HTERT RPE-1 (cell line): ENCODE data around the gene CYBA.

Experiments used
- in situ Hi-C: fragments of 300-500 bp; cut with MboI; formaldehyde crosslinking; loops from 4 replicates; pipeline ENCODE4 v1.14.3; 2020; ENCODE audit warnings: low sequenced_read_pairs

The CYBA gene

DNA sequence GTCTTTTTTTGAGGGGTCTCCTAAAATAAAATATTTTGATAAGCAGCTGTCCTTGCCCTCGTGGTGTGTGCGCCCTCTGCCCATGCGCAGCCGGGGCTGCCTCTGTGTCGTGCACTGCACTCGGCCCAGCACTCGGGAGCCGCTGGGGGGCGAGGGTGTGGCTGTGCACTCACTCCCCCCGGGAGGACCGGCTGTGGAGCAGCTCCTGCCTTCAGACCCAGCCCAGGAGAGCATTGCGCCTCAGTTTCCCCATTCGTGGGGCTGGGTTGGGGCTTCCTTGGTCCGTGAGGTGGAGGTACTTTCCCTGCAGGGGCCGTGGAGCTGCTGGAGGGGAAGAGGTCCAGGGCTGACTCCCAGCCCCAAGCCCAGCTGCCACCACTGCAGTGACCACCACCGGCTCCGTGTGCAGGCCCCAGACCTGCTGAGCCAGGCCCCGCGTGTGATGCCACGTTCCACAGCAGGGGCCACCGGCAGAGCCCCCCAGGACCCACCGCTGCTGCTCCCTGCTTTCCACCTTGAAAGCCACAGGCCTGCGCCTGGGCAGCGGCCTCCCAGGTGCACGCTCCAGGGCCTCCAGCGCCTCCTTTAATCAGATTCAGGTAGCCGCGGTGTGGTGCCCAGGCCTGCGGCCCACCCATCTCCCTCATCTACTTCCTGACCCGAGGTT, 18.8 kb downstream of the CYBA start:
- in situ Hi-C loops: no loop called here

DNA sequence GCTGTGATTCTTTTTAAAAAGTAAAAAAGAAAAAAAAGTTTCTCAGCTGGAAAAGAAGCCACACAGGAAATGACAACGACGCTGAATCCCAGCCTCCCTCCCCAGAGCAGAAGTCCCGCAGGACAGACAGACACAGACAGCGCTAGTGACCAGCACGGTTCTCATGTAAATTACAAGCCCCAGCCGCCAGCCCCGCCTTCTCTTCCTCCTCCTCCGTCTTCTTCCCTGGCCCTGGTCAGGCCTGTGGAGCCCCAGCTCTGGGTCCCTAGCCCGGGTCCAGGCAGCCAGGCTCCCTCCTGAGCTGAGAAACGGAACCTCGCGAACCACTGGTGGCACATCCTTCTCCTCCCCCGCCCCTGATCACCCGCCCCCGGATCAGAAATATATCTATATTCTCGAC, 19.5 kb downstream of the CYBA start:
- in situ Hi-C loops: no loop called here

DNA sequence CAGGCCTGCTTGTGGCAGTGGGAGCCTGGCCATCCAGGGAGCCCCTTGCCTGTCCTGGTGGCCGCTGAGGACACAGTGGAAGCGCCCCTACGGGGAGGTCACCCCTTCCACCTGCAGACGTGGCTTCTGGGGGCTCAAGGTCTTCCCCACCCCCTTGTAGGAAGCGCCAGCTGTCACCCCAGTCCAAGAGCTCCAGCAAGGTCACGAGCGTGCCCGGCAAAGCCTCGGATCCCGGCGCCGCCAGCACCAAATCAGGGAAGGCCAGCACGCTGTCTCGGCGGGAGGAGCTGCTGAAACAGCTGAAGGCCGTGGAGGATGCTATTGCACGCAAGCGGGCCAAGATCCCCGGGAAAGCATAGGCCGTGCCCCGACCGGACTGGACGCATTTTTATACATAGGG, 19.9 kb downstream of the CYBA start:
- in situ Hi-C loops: no loop called here

DNA sequence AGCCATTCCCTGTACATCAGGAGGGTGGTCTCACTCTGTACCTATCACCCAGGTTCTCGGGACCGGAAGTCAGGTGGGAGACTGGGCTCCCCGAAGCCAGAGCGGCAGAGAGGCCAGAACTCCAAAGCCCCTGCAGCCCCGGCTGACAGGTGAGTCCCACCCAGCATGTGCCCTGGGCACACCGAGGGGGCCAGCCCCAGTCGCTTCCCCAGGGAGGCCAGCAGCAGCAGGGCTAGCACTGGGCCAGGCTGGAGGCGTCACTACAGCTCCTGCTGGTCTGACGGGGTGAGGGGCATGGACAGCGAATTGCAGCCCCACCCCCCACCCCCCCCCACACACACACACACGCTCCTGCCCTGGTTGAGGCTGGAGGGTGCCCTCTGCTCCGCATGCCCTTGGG, 20.4 kb downstream of the CYBA start:
- in situ Hi-C loops: no loop called here

DNA sequence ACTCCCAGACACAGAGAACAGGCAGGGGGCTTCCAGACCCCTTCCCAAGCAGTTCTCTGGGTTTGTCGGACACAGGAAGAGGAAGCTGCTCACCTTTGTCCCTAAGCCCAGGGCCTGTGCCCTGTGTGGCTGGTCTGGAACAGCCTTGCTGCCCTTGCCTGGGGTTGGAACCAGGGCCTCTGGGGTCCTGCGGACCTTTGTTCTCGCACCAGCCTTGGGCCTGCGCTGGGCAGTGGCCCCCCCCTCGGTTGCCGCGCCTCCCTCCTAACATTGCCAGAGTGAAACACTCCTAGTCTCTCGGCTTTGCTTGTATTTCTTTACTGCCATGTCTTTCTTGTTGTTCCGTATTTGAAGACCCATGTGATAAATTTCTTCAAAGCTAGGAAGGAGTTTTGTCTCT, 21.0 kb downstream of the CYBA start:
- in situ Hi-C loops: no loop called here

DNA sequence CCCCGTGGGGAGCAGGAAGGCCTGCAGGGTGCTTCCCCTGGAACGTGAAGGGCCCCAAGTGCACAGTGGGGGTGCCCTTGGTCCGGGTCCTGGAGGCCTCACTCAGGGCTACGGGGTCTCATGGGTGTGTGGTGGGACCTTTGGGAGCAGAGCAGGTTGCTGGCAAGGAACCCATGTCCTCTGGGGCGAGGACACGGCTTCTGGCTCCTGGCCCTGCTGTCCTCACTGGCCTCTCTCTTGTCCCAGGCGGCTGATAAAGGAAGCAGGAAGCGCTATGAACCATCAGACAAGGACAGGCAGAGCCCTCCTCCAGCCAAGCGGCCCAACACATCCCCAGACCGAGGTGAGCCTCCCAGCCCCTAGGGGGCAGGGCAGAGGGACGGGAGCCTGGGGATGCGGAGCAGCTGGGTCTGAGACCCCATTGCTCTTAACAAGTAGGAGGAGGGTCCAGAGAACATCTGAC, 22.3 kb downstream of the CYBA start:
- in situ Hi-C loops: no loop called here

DNA sequence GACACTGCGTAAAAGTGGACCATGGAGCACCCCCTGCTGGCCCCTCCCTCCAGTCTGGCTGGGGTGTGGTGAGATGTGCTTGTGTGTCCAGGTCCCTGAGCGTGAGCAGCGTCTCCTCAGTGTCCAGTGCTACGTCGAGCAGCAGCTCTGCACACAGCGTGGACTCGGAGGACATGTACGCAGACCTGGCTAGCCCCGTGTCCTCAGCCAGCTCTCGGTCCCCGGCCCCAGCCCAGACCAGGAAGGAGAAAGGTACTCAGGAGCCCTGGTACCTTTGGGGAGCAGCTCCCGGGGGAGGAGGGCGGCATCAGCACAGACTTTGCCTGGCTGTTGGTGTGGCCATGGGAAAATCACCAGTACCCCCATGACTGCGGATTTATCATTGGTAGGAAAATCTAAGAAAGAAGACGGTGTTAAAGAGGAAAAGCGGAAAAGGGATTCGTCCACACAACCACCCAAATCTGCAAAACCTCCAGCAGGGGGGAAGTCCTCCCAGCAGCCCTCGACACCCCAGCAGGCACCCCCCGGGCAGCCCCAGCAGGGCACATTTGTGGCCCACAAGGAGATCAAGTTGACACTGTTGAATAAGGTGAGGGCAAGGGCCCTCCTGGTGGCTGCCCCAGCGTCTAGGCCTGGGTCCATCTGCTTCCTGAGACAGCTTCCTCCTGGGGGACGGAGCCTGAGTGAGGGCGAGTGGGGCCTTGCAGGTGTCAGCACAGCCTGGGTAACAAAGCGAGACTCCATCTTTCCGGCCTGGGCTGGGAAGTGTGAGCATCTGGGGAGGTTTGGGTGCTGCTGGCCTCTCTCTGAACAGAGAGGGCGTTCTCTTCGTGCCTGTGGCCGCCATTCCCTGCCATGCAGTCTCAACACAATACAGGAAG, 23.1 kb downstream of the CYBA start:
- in situ Hi-C loops: no loop called here

DNA sequence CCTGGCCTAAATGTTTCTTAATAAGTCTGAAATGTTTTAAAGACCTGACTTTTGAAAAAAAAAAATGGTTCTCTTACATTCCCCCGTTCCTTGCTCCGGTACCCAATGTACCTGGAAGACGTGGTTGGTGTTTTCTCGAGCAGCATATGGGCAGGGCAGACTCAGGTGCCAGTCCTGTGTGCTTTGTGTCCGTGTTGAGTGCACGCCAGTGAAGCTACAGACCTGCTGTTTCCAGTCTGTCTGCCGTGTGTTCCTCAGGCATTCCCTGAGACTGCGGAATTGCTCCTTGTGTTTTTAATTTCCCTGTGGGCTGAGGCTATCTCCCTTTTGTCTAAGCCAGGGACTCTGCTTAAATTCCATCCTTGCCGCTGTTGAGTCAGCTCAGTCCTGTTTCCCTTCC, 24.2 kb downstream of the CYBA start:
- in situ Hi-C loops: no loop called here

DNA sequence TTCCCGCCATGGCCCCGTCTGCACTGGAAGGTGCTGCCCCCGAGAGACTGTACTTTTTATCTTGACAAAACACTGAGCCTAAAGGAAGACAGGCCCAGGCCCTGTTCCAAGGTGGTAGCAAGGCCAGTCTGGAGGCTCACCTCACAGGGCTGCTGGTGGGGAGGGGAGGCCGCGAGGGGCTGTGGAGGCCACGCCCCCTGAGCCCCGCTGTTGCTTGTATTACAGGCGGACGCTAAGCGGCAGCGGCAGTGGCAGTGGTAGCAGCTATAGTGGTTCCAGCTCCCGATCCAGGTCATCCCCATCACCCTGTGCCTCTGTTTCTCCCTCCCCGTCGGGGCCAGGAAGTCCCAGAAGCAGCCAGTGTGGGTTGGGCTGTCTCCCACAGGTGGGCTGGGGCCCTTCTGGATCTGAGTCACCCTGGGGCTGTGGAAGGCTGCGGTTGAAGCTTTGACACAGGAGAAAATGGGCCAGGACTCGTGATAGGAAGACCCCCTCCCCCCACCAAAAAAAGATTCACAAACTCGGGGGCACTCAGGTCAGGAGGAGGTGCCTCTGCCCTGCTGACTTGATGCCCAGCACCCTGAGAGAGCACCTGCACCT, 25.8 kb downstream of the CYBA start:
- in situ Hi-C loops: no loop called here

DNA sequence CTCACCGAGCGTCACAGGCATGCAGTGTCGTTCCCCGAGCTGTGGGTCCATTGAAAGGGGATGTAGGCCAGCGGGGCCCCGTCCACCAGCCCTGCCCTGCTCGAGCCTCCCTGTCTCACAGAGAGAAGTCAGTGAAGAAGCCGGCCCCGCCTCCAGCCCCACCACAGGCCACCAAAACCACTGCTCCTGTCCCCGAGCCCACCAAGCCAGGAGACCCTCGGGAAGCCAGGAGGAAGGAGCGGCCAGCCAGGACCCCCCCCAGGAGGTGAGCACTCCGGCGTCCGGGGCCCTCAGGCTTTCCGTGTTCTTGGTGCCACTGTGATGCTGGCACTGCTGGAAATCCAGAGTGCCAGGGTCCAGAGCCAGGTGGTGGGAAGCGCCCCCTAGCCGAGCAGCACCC, 26.4 kb downstream of the CYBA start:
- in situ Hi-C loops: no loop called here

DNA sequence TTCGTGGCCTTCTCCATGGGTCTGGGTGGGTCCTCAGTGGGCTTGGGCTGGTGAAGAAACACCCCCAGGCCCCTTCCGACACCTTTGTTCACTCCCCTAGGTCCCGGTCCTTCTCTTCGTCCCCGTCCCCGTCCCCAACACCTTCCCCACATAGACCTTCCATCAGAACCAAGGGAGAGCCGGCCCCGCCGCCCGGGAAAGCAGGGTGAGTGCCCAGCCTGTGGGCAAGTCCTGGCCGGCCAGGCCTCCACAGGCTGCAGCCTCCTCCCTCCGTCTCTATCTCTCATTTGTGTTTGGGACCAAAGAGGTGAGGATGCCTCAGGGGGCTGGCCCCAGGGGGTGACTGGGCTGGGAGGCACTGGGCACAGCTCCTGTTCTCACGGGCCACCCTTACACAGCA, 27.0 kb downstream of the CYBA start:
- in situ Hi-C loops: no loop called here

DNA sequence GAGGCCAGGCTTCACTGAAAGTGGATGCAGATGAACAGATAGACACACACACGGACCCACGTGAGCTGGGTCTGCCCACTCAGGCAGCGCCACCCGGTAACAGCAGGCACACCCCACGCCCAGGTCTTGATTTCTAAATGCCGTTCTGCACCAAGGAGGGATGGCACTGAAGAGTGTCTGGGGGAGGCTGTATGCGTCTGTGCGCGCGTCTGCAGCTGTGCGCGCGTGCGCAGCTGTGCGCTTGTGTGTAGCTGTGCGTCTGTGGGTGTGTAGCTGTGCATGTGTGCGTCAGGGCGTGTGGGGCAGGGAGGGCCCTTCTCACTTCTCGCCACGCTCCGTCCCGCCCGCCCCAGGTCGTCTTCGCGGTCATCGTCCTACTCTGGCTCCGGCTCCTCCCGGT, 28.0 kb downstream of the CYBA start:
- in situ Hi-C loops: no loop called here

DNA sequence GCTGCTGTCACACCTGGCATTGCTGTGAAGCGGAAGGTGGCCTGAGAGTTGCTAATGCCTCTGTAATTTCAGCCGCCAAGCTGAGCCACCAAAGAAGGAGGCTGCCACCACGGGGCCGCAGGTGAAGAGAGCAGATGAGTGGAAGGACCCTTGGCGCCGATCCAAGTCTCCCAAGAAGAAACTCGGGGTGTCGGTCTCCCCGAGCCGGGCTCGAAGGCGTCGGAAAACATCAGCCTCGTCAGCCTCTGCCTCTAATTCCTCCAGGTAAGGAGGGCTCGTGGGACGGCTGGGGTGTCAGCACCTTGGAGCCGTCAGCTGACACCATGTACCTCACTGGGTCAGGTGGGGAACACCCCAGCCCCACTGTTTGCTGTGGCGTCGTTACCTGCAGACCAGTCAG, 28.7 kb downstream of the CYBA start:
- in situ Hi-C loops: no loop called here

DNA sequence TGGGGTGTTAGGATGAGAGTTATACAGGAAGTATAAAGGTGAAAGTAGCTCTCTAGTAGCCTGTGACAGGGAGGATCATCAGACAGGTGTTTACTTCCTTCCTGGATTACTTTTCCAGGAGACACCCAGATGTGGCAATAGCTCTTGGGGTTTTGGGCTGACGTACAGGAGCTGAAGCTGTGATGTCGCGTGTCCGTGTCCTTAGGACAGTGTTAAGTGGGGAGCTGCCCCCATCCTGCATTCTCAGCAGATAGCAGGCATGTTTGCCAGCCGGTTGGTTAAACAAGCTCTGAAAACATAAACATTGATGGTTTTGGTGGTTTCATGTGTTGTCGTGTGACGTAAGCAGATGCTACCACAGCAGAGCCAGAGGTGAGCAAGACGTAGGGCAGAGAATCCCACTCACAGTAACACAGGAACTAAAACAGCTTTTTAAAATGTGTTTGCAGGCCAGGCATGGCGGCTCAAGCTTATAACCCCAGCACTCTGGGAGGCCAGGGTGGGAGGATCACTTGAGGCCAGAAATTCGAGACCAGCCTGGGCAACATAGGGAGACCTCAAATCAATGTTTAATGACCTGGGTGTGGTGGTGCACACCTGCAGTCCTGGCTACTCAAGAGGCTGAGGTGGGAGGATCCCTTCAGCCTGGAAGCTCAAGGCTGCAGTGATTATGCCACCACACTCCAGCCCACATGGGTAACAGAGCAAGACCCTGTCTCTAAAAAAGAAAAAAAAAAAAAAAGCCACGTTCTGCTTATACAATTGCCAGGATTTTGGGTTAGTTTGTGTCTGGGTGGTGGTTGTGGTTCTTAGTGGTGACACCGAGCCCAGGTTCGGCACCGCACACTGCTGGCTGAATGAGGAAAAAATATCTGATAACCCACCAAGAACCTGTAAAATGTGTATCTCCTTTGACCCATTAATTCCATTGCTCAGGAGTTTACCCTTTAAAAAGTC, 30.7 kb downstream of the CYBA start:
- in situ Hi-C loops: no loop called here

DNA sequence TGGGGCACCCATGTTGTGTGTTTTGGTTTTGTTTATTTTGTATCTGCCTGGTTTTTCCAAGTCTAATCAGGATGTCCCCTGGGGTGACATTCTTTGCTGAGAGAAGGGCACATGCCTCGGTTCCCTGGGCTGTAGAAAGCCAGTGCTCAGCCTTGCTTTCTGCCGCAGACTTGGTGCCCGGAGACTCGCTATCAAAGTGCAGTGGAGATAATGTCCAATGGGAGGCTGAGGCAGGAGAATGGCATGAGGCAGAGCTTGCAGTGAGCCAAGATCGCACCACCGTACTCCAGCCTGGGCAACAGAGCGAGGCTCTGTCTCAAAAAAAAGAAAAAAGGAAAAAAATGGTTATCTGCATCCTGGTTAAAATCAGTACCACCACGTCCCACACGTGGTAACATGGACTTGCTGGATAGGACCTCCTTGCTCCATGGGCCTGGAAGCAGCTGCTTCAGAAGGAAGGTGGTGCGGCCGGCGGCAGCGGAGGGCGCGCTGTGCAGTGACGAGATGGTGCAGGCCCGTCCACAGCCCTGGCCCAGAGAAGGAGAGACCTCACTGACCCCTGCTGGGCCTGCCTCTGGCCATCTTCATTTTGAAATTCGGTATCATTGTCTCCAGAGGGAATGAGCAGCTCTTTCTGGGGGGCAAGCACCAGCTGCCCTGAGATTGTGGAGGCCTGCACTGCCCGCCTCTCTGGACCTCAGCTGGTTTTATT, 31.7 kb downstream of the CYBA start:
- in situ Hi-C loops: no loop called here

DNA sequence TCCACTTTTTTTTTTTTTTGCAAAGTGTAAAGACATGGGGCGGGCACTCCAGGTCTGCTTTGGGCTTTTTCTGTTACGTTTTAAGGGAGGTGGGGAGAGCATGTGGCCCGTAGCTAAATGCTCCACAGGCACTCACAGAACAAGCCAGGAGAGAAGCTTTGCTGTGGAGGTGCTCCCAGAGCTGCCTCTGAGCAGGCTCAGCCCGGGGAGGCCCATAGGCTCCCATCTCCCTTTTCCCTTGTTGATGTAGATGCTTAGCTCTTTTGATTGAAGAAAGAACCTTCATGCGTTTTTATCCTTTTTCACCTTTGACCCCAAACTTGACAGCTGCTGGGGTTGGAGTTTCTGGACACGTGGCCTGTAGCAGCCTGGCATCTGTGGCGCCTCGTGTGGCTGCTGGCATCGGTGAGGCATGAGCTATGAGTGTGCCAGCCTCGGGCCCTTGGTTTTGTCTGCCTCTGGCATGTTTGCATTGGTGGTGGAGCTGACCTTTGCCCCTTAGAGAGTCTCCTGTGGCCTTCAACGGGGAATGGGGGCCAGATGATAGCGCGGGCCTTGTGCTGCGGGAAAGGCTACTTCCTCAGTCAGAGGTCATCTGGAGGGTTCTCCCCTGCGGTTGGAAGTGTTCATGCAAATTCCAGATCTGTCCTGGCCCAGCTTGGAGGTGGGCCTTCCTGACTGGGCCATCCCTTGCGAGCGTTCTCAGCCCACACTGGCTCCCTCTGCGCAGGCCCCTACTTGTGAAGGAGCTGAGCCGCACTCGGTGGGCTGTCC, 32.5 kb downstream of the CYBA start:
- in situ Hi-C loops: no loop called here

DNA sequence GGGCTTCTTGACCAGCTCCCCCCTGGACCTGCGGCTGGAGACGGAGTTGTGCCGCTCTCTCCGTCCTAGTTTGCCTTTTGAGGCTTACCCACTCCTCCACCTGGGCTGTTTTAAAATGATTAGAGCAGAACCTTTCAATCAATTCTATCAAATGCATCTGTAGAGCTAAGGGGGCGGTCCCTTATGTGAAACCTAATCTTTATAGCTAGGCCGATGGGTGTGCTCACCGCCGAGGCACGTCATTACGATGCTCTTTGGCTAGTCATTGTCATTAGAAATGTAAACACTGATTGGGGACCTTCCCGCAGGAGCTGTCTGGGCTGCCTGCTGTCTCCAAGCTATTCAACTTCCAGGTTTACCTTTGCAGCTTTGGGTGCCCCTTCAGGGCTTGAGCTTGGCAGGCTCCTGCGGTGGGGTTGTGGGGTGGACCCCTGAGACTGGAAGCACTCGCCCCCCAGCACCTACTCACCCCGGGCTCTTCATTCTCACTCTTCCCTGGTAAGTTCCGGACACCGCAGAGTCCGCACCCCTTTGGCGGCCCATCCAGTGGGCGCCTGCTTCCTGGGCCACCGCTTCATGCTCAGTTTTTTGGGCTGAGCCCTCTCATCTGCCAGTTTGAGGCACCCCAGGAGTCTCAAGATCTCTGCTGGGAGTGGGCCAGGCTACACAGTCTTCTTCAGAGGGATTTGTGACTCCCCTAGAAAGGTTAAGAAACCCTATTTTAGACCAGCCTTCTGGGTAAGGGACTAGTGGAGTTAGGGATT, 33.4 kb downstream of the CYBA start:
- in situ Hi-C loops: no loop called here

DNA sequence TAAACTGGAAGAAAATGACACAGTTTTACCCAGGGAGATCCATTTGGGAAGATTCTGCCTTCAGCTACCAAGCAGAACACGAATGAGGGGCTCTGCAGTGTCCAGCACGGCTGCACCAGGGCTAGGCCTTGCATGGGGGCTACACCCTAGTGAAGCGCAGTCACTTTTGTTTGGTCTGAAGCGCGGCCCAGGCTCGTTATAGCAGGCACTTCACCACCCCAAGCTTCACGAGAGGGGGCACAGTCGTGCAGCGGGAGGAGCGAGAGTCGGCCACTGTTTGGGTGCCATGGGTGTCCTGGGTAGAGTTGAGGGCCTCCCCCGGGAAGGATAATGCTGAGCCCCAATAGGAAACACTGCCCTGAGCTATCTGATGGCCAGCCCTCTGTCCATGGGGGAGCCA, 34.1 kb downstream of the CYBA start:
- in situ Hi-C loops: no loop called here

DNA sequence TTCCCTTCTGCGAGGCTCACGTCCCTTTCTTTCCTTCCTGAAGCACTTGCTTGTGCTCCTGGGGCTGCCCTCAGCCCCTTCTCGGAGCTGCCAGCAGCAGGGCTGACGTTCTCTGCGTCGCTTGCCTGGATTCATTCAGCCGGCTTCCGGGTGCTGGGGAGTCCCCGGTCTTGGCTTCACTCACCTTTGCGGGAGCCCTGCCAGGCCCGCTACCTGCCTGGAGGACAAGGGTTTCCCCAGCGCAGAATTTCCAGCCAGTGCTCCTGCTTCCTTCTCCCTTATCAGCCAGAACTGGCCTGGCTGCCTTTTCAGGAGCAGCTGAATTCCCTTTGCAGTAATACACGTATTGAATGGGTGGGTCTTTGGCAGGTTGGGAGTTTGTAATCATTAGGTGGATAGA, 34.5 kb downstream of the CYBA start:
- in situ Hi-C loops: no loop called here
